ENCODE data around the gene SPIRE1.

Gene SPIRE1

GRCh38 chr18:12422936-12423335 lies 235.0 kb downstream of the SPIRE1 start:
- no peak overlapping the region for H3K27ac ChIP-seq (replicated peaks; ENCODE audit: low read length)
- WGBS, 2 donors (ENCODE audit: extremely low coverage in 2 of 2, insufficient read length in 2 of 2, insufficient replicate concordance in 1 of 2), result no CpG with 5 or more reads among the region's 9 CpGs

DNA sequence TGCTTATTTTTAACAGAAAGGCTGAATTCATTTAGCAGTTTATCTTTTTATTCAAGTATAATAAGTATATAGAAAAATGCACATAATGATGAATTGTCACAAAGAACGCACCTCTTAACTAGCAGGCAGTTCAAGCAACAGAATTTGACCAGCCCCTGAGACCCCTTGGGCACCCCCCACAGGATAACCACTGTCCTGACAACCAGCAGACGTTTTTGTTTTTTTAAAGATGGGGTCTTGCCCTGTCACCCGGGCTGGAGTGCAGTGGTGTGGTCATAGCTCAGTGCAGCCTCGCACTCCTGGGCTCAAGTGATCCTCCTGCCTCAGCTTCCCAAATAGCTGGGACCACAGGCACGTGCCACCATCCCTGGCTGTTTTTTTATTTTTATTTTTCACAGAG lies 236.2 kb downstream of the SPIRE1 start:
- no peak overlapping the region for H3K4me2 ChIP-seq (ENCODE audit: insufficient read depth, low read length, poor library complexity, severe bottlenecking)
- H3K18ac ChIP-seq (ENCODE audit: low read length), result no peak overlapping the region
- no peaks in the 10 kb centered on the region for H3K27me3 ChIP-seq (ENCODE audit: control insufficient read depth in 3 of 3, insufficient read depth in 3 of 3, low read depth in 1 of 3, low read length in 3 of 3)
- peaks cover 2 to 3% of the 10 kb centered on the region in 2 donors for H3K9me3 ChIP-seq (replicated peaks in 1 of 2; ENCODE audit: control insufficient read depth in 2 of 2, insufficient read depth in 1 of 2, low read depth in 1 of 2, low read length in 2 of 2)
- no peak overlapping the region for H2AK5ac ChIP-seq (ENCODE audit: low read depth, low read length)
- H3K23ac ChIP-seq (ENCODE audit: low read depth, low read length, poor library complexity), result no peak overlapping the region
- no peak overlapping the region for H3K4me3 ChIP-seq (ENCODE audit: low read length in 2 of 2)
- no peak overlapping the region for H2BK120ac ChIP-seq (ENCODE audit: low read depth, low read length)
- H3K79me1 ChIP-seq (ENCODE audit: low read depth, low read length), result no peaks in the 10 kb centered on the region
- no peak overlapping the region for H3K9ac ChIP-seq (ENCODE audit: low read depth, low read length, poor library complexity)
- DNase-seq (ENCODE audit: low spot score), result no peak
- H3K4ac ChIP-seq (ENCODE audit: low read length), result no peak overlapping the region
- no peak overlapping the region for H2BK15ac ChIP-seq (ENCODE audit: low read length)
- no peak overlapping the region for H3K14ac ChIP-seq (ENCODE audit: low read length)
- no CpG with 5 or more reads among the region's 5 CpGs for WGBS, 2 donors (ENCODE audit: extremely low coverage in 2 of 2, insufficient read length in 2 of 2, insufficient replicate concordance in 1 of 2)
- peaks cover 6 to 7% of the 10 kb centered on the region in 2 donors for H3K4me1 ChIP-seq (ENCODE audit: control insufficient read depth in 2 of 2, insufficient read depth in 1 of 2, low read depth in 1 of 2, low read length in 2 of 2)
- no peak overlapping the region for H2BK5ac ChIP-seq (ENCODE audit: low read length)
- H3K36me3 ChIP-seq (replicated peaks in 1 of 2; ENCODE audit: control insufficient read depth in 2 of 2, insufficient read depth in 2 of 2, low read length in 2 of 2), result peaks cover 9 to 11% of the 10 kb centered on the region in 2 donors
- no peak overlapping the region for H2BK12ac ChIP-seq (ENCODE audit: low read length)
- H4K8ac ChIP-seq (ENCODE audit: low read depth, low read length), result no peak overlapping the region
- no peak overlapping the region for H4K91ac ChIP-seq (ENCODE audit: low read depth, low read length, poor library complexity)
- no peak overlapping the region for H2AFZ ChIP-seq (ENCODE audit: low read length)
- H3K27ac ChIP-seq (replicated peaks; ENCODE audit: low read length), result no peak overlapping the region

More at GRCh38 chr18:12422936-12423335, 235.0 kb downstream of the SPIRE1 start:
- Histone ChIP-seq H3K27me3 (ENCODE audit: control insufficient read depth in 3 of 3, insufficient read depth in 3 of 3, low read depth in 1 of 3, low read length in 3 of 3) (no peaks in the 10 kb centered on the region), H4K91ac (ENCODE audit: low read depth, low read length, poor library complexity) (no peak overlapping the region), H2AK5ac (ENCODE audit: low read depth, low read length) (no peak overlapping the region), H3K4me1 (ENCODE audit: control insufficient read depth in 2 of 2, insufficient read depth in 1 of 2, low read depth in 1 of 2, low read length in 2 of 2) (peaks cover 2 to 4% of the 10 kb centered on the region in 2 donors), H2AFZ (ENCODE audit: low read length) (no peak overlapping the region), H3K23ac (ENCODE audit: low read depth, low read length, poor library complexity) (no peak overlapping the region), H2BK120ac (ENCODE audit: low read depth, low read length) (no peak overlapping the region), H2BK12ac (ENCODE audit: low read length) (no peak overlapping the region), H3K9ac (ENCODE audit: low read depth, low read length, poor library complexity) (peak overlapping the region; percentile 56), H4K8ac (ENCODE audit: low read depth, low read length) (no peak overlapping the region), H3K18ac (ENCODE audit: low read length) (no peak overlapping the region), H3K79me1 (ENCODE audit: low read depth, low read length) (no peaks in the 10 kb centered on the region), H3K36me3 (replicated peaks in 1 of 2; ENCODE audit: control insufficient read depth in 2 of 2, insufficient read depth in 2 of 2, low read length in 2 of 2) (peaks cover 17 to 21% of the 10 kb centered on the region in 2 donors), H3K14ac (ENCODE audit: low read length) (no peak overlapping the region), H3K4me2 (ENCODE audit: insufficient read depth, low read length, poor library complexity, severe bottlenecking) (no peak overlapping the region), H2BK5ac (ENCODE audit: low read length) (no peak overlapping the region), H3K9me3 (replicated peaks in 1 of 2; ENCODE audit: control insufficient read depth in 2 of 2, insufficient read depth in 1 of 2, low read depth in 1 of 2, low read length in 2 of 2) (peaks cover 2 to 12% of the 10 kb centered on the region in 2 donors), H3K4me3 (ENCODE audit: low read length in 2 of 2) (no peak overlapping the region), H2BK15ac (ENCODE audit: low read length) (no peak overlapping the region), H3K4ac (ENCODE audit: low read length) (no peak overlapping the region)
- DNase-seq (ENCODE audit: low spot score), result no peak

- Histone ChIP-seq H4K91ac (ENCODE audit: low read depth, low read length, poor library complexity) (peak overlapping the region; percentile 74), H2BK12ac (ENCODE audit: low read length) (no peak overlapping the region), H4K8ac (ENCODE audit: low read depth, low read length) (no peak overlapping the region), H3K4me2 (ENCODE audit: insufficient read depth, low read length, poor library complexity, severe bottlenecking) (peak overlapping the region; percentile 67), H3K23ac (ENCODE audit: low read depth, low read length, poor library complexity) (peak overlapping the region; percentile 14), H3K14ac (ENCODE audit: low read length) (no peak overlapping the region), H3K36me3 (replicated peaks in 1 of 2; ENCODE audit: control insufficient read depth in 2 of 2, insufficient read depth in 2 of 2, low read length in 2 of 2) (peaks cover 8 to 9% of the 10 kb centered on the region in 2 donors), H3K4me3 (ENCODE audit: low read length in 2 of 2) (peak overlapping the region in 1 of 2 donors; percentile 72), H2AK5ac (ENCODE audit: low read depth, low read length) (no peak overlapping the region), H3K4me1 (ENCODE audit: control insufficient read depth in 2 of 2, insufficient read depth in 1 of 2, low read depth in 1 of 2, low read length in 2 of 2) (peaks cover 6 to 7% of the 10 kb centered on the region in 2 donors), H3K9me3 (replicated peaks in 1 of 2; ENCODE audit: control insufficient read depth in 2 of 2, insufficient read depth in 1 of 2, low read depth in 1 of 2, low read length in 2 of 2) (peaks cover 0 to 2% of the 10 kb centered on the region in 2 donors), H2AFZ (ENCODE audit: low read length) (no peak overlapping the region), H3K9ac (ENCODE audit: low read depth, low read length, poor library complexity) (peak overlapping the region; percentile 39), H3K4ac (ENCODE audit: low read length) (no peak overlapping the region), H3K18ac (ENCODE audit: low read length) (peak overlapping the region; percentile 96), H3K27me3 (ENCODE audit: control insufficient read depth in 3 of 3, insufficient read depth in 3 of 3, low read depth in 1 of 3, low read length in 3 of 3) (no peaks in the 10 kb centered on the region), H2BK120ac (ENCODE audit: low read depth, low read length) (peak overlapping the region; percentile 42), H2BK15ac (ENCODE audit: low read length) (peak overlapping the region; percentile 93), H3K27ac (replicated peaks; ENCODE audit: low read length) (peak overlapping the region; percentile 55), H3K79me1 (ENCODE audit: low read depth, low read length) (no peaks in the 10 kb centered on the region), H2BK5ac (ENCODE audit: low read length) (peak overlapping the region; percentile 58)
- peak; percentile 59 for DNase-seq (ENCODE audit: low spot score)
- WGBS, 2 donors (ENCODE audit: extremely low coverage in 2 of 2, insufficient read length in 2 of 2, insufficient replicate concordance in 1 of 2), result no CpG with 5 or more reads among the region's 27 CpGs
These were observed 237.0 kb downstream of the SPIRE1 start for GRCh38 chr18:12420821-12421421.

GRCh38 chr18:12417687-12418086 lies 240.2 kb downstream of the SPIRE1 start:
- Histone ChIP-seq H3K4me1 (ENCODE audit: control insufficient read depth in 2 of 2, insufficient read depth in 1 of 2, low read depth in 1 of 2, low read length in 2 of 2) (peaks cover 6 to 7% of the 10 kb centered on the region in 2 donors), H2AFZ (ENCODE audit: low read length) (no peak overlapping the region), H2BK5ac (ENCODE audit: low read length) (no peak overlapping the region), H3K79me1 (ENCODE audit: low read depth, low read length) (no peaks in the 10 kb centered on the region), H4K91ac (ENCODE audit: low read depth, low read length, poor library complexity) (no peak overlapping the region), H3K27ac (replicated peaks; ENCODE audit: low read length) (peak overlapping the region; percentile 58), H3K23ac (ENCODE audit: low read depth, low read length, poor library complexity) (no peak overlapping the region), H3K4me3 (ENCODE audit: low read length in 2 of 2) (no peak overlapping the region), H2BK120ac (ENCODE audit: low read depth, low read length) (no peak overlapping the region), H3K4me2 (ENCODE audit: insufficient read depth, low read length, poor library complexity, severe bottlenecking) (no peak overlapping the region), H3K14ac (ENCODE audit: low read length) (no peak overlapping the region), H3K4ac (ENCODE audit: low read length) (no peak overlapping the region), H2AK5ac (ENCODE audit: low read depth, low read length) (no peak overlapping the region), H3K27me3 (ENCODE audit: control insufficient read depth in 3 of 3, insufficient read depth in 3 of 3, low read depth in 1 of 3, low read length in 3 of 3) (no peaks in the 10 kb centered on the region), H3K9ac (ENCODE audit: low read depth, low read length, poor library complexity) (no peak overlapping the region), H3K18ac (ENCODE audit: low read length) (no peak overlapping the region), H3K36me3 (replicated peaks in 1 of 2; ENCODE audit: control insufficient read depth in 2 of 2, insufficient read depth in 2 of 2, low read length in 2 of 2) (peaks cover under 1 to 8% of the 10 kb centered on the region in 2 donors), H4K8ac (ENCODE audit: low read depth, low read length) (no peak overlapping the region), H3K9me3 (replicated peaks in 1 of 2; ENCODE audit: control insufficient read depth in 2 of 2, insufficient read depth in 1 of 2, low read depth in 1 of 2, low read length in 2 of 2) (peaks cover 0 to 2% of the 10 kb centered on the region in 2 donors), H2BK12ac (ENCODE audit: low read length) (no peak overlapping the region), H2BK15ac (ENCODE audit: low read length) (no peak overlapping the region)
- peak; percentile 69 for DNase-seq (ENCODE audit: low spot score)
- no CpG with 5 or more reads among the region's 4 CpGs for WGBS, 2 donors (ENCODE audit: extremely low coverage in 2 of 2, insufficient read length in 2 of 2, insufficient replicate concordance in 1 of 2)

All from neuronal stem cell (in vitro differentiated cells).